GM23338 (cell line): Measurements from ENCODE around the gene LYZ.

ENCODE experiments used
- CREB1 ChIP-seq: fragments of 250-450 bp; sonication (Bioruptor Pico); IDR thresholded peaks from 2 replicates; pipeline ENCODE4 v1.5.0; 2020; ENCODE audit warnings: low read depth, mild to moderate bottlenecking, moderate library complexity
- EZH2 ChIP-seq: fragments of 200-600 bp; sonication (generic); IDR thresholded peaks from one replicate; pipeline ENCODE4 v1.8.0; 2017; ENCODE audit warnings: antibody characterized with exemption, mild to moderate bottlenecking, low read depth; ENCODE audit not compliant: unreplicated experiment
- EZH2phosphoT487 ChIP-seq: fragments of 200-600 bp; sonication (generic); IDR thresholded peaks from one replicate; pipeline ENCODE4 v1.8.1; 2018; ENCODE audit warnings: antibody characterized with exemption; ENCODE audit not compliant: unreplicated experiment
- JUNB ChIP-seq: IDR thresholded peaks from one replicate; pipeline ENCODE4 v1.6.1; 2016; ENCODE audit warnings: antibody characterized with exemption; ENCODE audit not compliant: unreplicated experiment
- POLR2AphosphoS5 ChIP-seq: IDR thresholded peaks from 2 replicates; pipeline ENCODE4 v1.6.1; 2016; ENCODE audit warnings: antibody characterized with exemption, low read depth
- ZNF331 ChIP-seq: fragments of 250-450 bp; sonication (Bioruptor Pico); IDR thresholded peaks from 2 replicates; pipeline ENCODE4 v1.5.0; 2020; ENCODE audit warnings: low read depth, mild to moderate bottlenecking, moderate library complexity
- TF ChIP-seq, protein P1 (sequence below), 2 experiments: fragments of 200-600 bp in 1 of 2; sonication (generic) in 1 of 2; conservative IDR thresholded peaks; 2 replicates each; pipeline versions ENCODE4 v1.5.1 to v1.6.1; 2016 to 2017; ENCODE audit warnings: antibody characterized with exemption in 2 of 2, low read depth in 2 of 2, mild to moderate bottlenecking in 2 of 2, moderate library complexity in 1 of 2

- TF ChIP-seq EZH2, result no peak
- TF ChIP-seq POLR2AphosphoS5, result no peak
- TF ChIP-seq, protein P1, sequence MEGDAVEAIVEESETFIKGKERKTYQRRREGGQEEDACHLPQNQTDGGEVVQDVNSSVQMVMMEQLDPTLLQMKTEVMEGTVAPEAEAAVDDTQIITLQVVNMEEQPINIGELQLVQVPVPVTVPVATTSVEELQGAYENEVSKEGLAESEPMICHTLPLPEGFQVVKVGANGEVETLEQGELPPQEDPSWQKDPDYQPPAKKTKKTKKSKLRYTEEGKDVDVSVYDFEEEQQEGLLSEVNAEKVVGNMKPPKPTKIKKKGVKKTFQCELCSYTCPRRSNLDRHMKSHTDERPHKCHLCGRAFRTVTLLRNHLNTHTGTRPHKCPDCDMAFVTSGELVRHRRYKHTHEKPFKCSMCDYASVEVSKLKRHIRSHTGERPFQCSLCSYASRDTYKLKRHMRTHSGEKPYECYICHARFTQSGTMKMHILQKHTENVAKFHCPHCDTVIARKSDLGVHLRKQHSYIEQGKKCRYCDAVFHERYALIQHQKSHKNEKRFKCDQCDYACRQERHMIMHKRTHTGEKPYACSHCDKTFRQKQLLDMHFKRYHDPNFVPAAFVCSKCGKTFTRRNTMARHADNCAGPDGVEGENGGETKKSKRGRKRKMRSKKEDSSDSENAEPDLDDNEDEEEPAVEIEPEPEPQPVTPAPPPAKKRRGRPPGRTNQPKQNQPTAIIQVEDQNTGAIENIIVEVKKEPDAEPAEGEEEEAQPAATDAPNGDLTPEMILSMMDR (conservative IDR thresholded peaks at IDR 0.05; ENCODE audit: low read depth in 2 of 2), result no peak
- no peak for TF ChIP-seq ZNF331
- TF ChIP-seq CREB1 (CRISPR knock-in tag), result no peak
- no peak for TF ChIP-seq EZH2phosphoT487
- TF ChIP-seq JUNB, result no peak
Measured at GRCh38 chr12:69341328-69341727, 6.9 kb upstream of the LYZ start.
